Urinary bladder (tissue), 4 donors: ENCODE data around the gene MARCHF4. TPM values are rescaled to one million over a fixed set of nuclear protein-coding genes. Genes with fewer than 3 reads are reported as not detected.

Source experiments
- DNase-seq: peaks from one replicate; pipeline ENCODE4 v3.0.0-alpha.2; 2015; ENCODE audit errors: extremely low spot score
- H3K27ac ChIP-seq: one replicate; pipeline ENCODE4 v1.5.1; 2013; ENCODE audit warnings: low read depth, mild to moderate bottlenecking, moderate library complexity
- H3K36me3 ChIP-seq: one replicate; pipeline ENCODE4 v1.6.1; 2013; ENCODE audit warnings: mild to moderate bottlenecking, moderate library complexity; ENCODE audit not compliant: insufficient read depth
- H3K4me1 ChIP-seq: one replicate; pipeline ENCODE4 v1.6.1; 2013; ENCODE audit warnings: mild to moderate bottlenecking, moderate library complexity; ENCODE audit not compliant: insufficient read depth
- H3K4me3 ChIP-seq: one replicate; pipeline ENCODE4 v1.5.1; 2013; ENCODE audit warnings: low read depth, low read length
- WGBS: extraction: QIAGEN DNeasy Blood & Tissue Kit; methylation state at CpG from one replicate; pipeline ENCODE4 v1.1.7; 2013; 5-methylcytosine and 5-hydroxymethylcytosine counted together
- polyA plus RNA-seq: library from polyadenylated mRNA; stranded (reverse); fragments of 200-250 nt; gene quantifications from one replicate; pipeline ENCODE4 v1.2.3, GENCODE V29; 2013
- total RNA-seq: library from RNA; depleted of rRNA; stranded (reverse); fragments of >200 nt; gene quantifications from one replicate; pipeline ENCODE4 v1.2.3, GENCODE V29; 2014
- donor health status: healthy with polysubstance abuse.
- donor health status: healthy.

Gene MARCHF4, protein sequence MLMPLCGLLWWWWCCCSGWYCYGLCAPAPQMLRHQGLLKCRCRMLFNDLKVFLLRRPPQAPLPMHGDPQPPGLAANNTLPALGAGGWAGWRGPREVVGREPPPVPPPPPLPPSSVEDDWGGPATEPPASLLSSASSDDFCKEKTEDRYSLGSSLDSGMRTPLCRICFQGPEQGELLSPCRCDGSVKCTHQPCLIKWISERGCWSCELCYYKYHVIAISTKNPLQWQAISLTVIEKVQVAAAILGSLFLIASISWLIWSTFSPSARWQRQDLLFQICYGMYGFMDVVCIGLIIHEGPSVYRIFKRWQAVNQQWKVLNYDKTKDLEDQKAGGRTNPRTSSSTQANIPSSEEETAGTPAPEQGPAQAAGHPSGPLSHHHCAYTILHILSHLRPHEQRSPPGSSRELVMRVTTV
- total RNA-seq (0.05 TPM), polyA plus RNA-seq (0.04 TPM)

- peaks cover 5% of the 10 kb centered on the region for H3K4me1 ChIP-seq
- H3K27ac ChIP-seq = no peak within 1 kb of the TSS
- peak; percentile 18 for DNase-seq
- H3K36me3 ChIP-seq = no peaks in the 10 kb centered on the region
- no peak within 1 kb of the TSS for H3K4me3 ChIP-seq
- WGBS = under 1% methylated on average over 60 of the region's 60 CpGs
Observed at GRCh38 chr2:216371721-216372702, at the start of gene MARCHF4. TSS of gene MARCHF4 (minus strand) at chr2:216372483. CDS start at chr2:216370260, 2,223 bp downstream.

- Histone ChIP-seq H3K27ac (no peak overlapping the region), H3K36me3 (peaks cover 8% of the 10 kb centered on the region), H3K4me3 (no peak overlapping the region), H3K4me1 (no peaks in the 10 kb centered on the region)
- WGBS = 89% methylated on average over 9 of the region's 9 CpGs
- no peak for DNase-seq
Observed at GRCh38 chr2:216420367-216421101, 48.3 kb upstream of the MARCHF4 start.

- no peaks in the 10 kb centered on the region for H3K4me1 ChIP-seq
- 71% methylated on average over 1 of the region's 1 CpG for WGBS
- H3K27ac ChIP-seq = no peak overlapping the region
- peaks cover 5% of the 10 kb centered on the region for H3K36me3 ChIP-seq
- no peak for DNase-seq
- H3K4me3 ChIP-seq = no peak overlapping the region
Observed at GRCh38 chr2:216418981-216419380, 46.7 kb upstream of the MARCHF4 start.

GRCh38 chr2:216416571-216417307 is 44.5 kb upstream of the MARCHF4 start:
- Histone ChIP-seq H3K4me1 (no peaks in the 10 kb centered on the region), H3K36me3 (peaks cover 2% of the 10 kb centered on the region), H3K27ac (no peak overlapping the region), H3K4me3 (no peak overlapping the region)
- DNase-seq = no peak
- 87% methylated on average over 6 of the region's 6 CpGs for WGBS

GRCh38 chr2:216415541-216415940 is 43.3 kb upstream of the MARCHF4 start:
- H3K36me3 ChIP-seq = peaks cover 2% of the 10 kb centered on the region
- no peak overlapping the region for H3K4me3 ChIP-seq

GRCh38 chr2:216414772-216415319 is 42.6 kb upstream of the MARCHF4 start:
- no peak for DNase-seq
- no peaks in the 10 kb centered on the region for H3K36me3 ChIP-seq
- no peak overlapping the region for H3K4me3 ChIP-seq

More at GRCh38 chr2:216415541-216415940, 43.3 kb upstream of the MARCHF4 start:
- no peak for DNase-seq
- Histone ChIP-seq H3K27ac (no peak overlapping the region), H3K4me1 (no peaks in the 10 kb centered on the region)
- WGBS = 92% methylated on average over 3 of the region's 3 CpGs

DNA sequence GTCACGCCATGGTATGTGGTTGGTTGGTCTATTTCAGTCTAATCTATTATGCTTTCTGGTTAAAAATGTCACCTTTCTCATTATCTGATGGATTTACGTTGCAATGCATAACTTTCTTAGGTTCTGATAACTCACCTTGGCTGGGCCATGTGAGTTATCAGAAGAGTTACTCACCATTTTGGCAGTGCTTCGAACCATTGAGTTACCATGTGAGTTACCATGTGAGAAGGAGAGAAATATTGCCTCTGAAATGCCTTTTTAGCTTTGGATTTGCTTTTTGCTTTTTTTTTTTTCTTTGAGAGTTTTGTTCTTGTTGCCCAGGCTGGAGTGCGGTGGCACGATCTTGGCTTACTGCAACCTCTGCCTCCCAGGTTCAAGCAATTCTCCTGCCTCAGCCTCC is 41.6 kb upstream of the MARCHF4 start:
- no peak overlapping the region for H3K27ac ChIP-seq
- no peaks in the 10 kb centered on the region for H3K36me3 ChIP-seq
- no peaks in the 10 kb centered on the region for H3K4me1 ChIP-seq
- no peak overlapping the region for H3K4me3 ChIP-seq
- WGBS = 93% methylated on average over 5 of the region's 5 CpGs
- DNase-seq = no peak

More at GRCh38 chr2:216414772-216415319, 42.6 kb upstream of the MARCHF4 start:
- WGBS = 93% methylated on average over 3 of the region's 3 CpGs
- H3K27ac ChIP-seq = no peak overlapping the region
- H3K4me1 ChIP-seq = no peaks in the 10 kb centered on the region

GRCh38 chr2:216412022-216412999 is 40.0 kb upstream of the MARCHF4 start, which contains the start of gene SMARCAL1:
TSS of gene SMARCAL1 (plus strand) at chr2:216412484. CDS start at chr2:216414705, 2,221 bp downstream.
- H3K27ac ChIP-seq = peak within 1 kb of the TSS; percentile 85
- no peaks in the 10 kb centered on the region for H3K4me1 ChIP-seq
- DNase-seq = peak; percentile 98
- H3K36me3 ChIP-seq = no peaks in the 10 kb centered on the region
- peak within 1 kb of the TSS; percentile 56 for H3K4me3 ChIP-seq
- WGBS = 7% methylated on average over 56 of the region's 56 CpGs

GRCh38 chr2:216410550-216410949 is 38.3 kb upstream of the MARCHF4 start:
- 86% methylated on average over 7 of the region's 7 CpGs for WGBS
- no peak for DNase-seq
- Histone ChIP-seq H3K27ac (no peak overlapping the region), H3K4me3 (no peak overlapping the region), H3K36me3 (no peaks in the 10 kb centered on the region), H3K4me1 (no peaks in the 10 kb centered on the region)

GRCh38 chr2:216408426-216409290 is 36.4 kb upstream of the MARCHF4 start:
- WGBS = 57% methylated on average over 11 of the region's 11 CpGs
- Histone ChIP-seq H3K27ac (no peak overlapping the region), H3K4me3 (no peak overlapping the region), H3K36me3 (no peaks in the 10 kb centered on the region), H3K4me1 (no peaks in the 10 kb centered on the region)
- no peak for DNase-seq

- 39% methylated on average over 3 of the region's 3 CpGs for WGBS
- DNase-seq = no peak
- Histone ChIP-seq H3K4me1 (no peaks in the 10 kb centered on the region), H3K27ac (no peak overlapping the region), H3K36me3 (no peaks in the 10 kb centered on the region), H3K4me3 (no peak overlapping the region)
Observed at GRCh38 chr2:216406826-216407225, 34.5 kb upstream of the MARCHF4 start.
